Glomerular endothelial cell (primary cell): ENCODE results near the gene HOTAIR. TPM values are rescaled to one million over a fixed set of nuclear protein-coding genes. Genes with fewer than 3 reads are reported as not detected.

ENCODE experiments used
- DNase-seq: peaks from one replicate; pipeline ENCODE4 v3.0.0-alpha.2; 2011; ENCODE audit warnings: low read depth, low spot score; ENCODE audit errors: extremely low read depth
- total RNA-seq: library from RNA; depleted of rRNA; stranded (reverse); fragments of >200 nt; gene quantifications from 2 replicates; pipeline ENCODE4 v1.2.3, GENCODE V29; 2015

The HOTAIR gene
- total RNA-seq, 1 donor from 2014 or later = 0.12 TPM

DNA sequence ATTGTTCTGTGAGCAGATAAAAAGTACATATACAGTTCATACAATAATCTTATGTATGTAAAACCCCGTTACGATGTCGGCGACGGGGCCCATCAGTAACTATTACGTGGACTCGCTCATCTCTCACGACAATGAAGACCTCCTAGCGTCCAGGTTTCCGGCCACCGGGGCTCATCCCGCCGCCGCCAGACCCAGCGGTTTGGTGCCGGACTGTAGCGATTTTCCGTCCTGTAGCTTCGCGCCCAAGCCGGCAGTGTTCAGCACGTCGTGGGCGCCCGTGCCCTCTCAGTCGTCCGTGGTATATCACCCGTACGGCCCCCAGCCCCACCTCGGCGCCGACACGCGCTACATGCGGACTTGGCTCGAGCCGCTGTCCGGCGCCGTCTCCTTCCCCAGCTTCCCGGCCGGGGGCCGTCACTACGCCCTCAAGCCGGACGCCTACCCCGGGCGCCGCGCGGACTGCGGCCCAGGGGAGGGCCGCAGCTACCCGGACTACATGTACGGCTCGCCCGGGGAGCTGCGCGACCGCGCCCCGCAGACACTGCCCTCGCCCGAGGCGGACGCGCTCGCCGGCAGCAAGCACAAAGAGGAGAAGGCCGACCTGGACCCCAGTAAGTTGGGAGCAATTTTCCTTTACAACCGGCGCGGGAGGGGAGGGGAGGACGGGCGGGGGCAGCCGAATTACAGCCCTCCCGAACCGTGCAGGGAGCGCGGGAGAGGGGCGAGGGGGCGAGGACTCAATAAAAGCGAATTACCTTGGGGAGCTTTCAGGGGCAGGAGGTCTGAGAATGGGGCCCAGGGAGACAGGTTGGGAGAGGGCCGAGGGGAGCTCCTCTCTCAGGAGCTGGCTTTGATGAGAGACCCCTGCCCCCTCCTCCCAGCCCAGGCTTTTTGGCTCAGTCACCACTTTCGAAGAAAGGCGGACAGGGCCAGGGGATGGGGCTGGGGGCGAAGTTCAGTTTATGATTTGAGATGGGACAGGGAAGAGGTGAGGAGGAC lies 25.7 kb upstream of the HOTAIR start, which contains the start of gene HOXC9:
HOXC9 (plus strand) TSS at position 46 of the 999 bp plus-strand sequence; CDS start at position 74, 28 bp downstream.
- DNase-seq = no peak

DNA sequence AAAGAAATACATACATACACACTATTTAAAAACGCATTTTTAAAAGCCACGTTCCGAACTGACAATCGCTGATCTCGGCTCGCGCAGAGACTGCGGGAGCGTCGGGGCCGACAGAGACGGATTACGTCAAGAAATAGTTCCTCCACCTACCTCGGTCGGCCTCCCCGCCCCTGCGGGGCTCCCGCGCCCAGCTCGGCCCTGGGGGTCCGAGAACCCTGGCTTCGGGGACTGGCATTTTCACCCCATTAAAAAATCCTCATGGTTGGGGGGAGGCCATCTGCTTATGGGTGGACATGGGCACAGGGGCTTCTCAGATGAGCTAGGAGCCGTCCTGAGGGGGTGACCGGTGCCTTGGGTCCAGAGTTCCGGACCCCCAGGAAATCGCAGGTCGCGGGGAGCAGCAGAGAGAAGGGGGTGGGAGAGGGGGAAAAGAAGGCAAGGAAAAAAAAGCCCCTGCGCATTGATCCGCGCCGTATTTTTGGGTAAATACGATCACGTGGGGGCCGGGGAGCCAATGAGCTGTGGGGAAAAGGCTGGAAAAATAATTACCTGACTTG lies 24.9 kb upstream of the HOTAIR start:
- no peak for DNase-seq

DNA sequence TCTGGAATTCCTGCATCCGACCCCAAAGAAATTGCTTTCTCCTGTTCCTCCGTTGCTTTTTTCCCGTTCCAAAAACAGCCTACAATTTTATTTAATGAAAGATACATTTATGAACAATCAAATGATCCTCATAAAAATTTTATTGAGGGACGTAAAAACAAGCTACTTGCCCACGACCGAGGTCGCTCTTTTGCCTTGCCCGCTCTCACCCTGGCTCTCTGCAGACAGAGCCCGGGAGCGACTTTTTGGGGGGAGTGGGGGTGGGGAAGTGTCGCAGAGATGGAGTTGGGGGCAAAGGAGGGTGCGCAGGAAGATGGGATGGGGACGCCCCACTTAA lies 24.1 kb upstream of the HOTAIR start:
- DNase-seq = no peak

DNA sequence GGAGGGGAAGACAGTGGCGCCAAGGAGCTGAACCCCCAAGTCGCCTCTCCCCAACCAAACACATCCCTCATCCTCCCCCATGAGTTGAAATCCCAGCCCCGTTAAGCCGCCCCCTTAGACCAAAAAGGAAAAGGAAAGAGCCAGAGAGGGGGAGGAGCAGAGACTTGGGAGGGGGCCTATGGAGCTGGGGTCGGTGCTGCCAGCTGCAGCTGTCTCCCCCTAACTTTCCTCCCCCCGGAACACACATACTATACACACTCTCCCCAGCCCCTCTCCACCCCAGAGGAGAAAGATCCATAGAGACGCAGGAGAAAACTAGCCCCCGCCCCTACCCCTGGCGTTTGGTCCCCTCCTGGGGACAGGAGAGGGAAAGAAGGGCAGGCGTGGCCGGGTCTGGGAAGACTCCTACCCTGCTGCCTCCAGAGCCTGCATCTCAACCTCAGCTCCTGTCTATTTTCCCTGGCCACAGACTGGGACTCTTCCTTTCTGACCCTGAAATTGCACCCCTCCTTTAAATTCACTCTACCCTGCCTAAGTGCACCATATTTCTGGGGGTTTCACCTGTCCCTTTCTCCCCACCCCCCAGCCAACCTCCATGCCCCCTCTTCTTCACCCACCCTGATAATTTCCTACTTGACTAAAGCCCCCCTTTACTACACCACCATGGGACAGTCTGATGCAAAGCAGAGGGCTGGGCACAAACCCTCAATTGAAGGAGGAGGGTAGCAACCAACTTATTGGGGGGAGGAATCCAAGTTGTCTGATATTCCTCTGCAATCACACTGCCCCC lies 23.6 kb upstream of the HOTAIR start:
- no peak for DNase-seq

DNA sequence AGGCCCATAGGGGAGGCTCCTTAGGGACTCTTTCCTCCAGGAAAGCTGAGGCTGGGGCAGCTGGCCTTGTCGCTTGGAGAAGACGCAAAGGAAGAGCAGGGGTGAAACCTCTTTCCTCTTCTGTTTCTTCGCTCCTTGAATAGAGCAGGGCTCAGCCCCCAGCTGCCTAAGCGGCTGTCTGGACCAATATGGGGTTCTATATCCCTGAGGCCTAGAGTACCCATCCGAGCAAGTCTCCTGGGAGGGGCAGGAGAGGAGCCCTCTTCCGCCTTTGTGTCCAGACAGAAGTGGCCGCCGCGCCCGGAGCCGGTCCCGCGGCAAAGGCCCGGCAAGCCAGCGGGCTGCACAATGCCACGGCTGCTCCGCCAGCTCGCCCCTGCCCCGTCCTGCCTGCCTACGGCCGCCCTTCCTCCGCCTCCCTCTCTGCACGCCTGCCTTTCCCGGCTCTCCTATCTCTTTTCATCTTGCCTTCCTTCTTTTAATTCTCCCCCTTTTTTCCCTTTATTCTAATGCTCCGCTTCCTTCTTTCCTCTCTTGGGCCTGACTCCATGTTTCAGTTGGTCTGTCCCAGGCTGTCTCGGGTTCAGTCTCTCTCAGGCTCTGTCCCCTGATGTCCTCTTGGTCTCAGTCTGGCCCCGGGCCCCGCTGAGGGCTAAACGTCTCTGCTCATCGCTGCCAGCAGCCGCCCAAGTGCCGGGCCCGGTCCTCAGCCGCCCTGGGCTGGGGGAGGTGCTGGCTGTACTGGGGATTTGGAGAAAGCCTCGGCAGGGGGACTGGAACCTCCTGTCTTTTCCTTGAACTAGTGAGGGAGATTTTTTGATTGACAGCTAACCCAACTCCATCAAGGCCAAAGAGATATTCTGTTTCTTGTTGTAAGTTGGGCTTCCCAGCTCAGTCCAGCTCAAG lies 22.7 kb upstream of the HOTAIR start:
- DNase-seq = no peak

DNA sequence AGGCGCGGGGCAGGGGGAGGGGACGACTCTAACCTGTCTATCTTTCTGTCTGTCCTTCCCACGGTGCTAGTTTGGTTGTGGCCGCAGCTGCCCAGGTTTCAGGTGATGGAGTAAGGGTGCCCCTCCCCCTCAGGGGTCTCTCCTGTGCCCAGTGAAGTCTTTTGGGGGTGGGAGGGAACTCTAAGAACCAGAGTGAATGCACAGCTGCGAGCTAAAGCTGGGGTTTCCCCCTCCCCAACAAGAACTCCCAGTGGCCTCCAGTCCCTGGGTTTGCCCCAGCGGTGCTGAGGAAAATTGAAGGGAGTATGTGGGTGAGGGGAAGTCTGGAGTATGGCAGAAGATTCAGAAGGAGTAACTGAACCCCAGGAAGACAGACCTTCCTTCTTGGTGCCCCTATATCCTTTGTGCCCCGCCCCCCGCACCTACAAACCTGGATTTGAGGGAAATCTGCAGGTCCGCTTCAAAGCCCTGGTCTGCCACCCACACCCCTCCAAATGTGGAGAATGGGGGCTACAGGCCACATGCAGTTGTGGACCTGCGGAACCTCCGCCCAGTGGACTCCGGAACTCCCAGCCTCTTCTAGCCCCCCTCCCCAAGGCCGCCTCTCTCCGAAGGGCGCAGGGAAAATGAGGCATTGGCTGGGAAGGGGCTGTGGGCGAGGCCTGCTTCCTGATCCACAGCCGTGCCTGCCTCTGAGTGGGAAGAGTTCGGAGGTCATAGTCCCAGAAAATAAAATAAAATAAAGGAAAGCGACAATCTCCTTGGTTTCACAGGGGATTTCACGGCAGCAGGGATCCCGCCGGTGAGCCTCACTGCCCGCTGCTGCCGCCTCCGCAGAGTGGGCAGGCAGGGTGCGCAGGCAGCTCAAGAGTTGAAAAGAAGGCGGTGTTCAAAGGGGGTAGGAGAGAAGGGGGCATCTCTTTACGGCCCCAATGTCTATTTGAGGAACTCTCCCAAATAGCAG lies 21.8 kb upstream of the HOTAIR start:
- DNase-seq = no peak

DNA sequence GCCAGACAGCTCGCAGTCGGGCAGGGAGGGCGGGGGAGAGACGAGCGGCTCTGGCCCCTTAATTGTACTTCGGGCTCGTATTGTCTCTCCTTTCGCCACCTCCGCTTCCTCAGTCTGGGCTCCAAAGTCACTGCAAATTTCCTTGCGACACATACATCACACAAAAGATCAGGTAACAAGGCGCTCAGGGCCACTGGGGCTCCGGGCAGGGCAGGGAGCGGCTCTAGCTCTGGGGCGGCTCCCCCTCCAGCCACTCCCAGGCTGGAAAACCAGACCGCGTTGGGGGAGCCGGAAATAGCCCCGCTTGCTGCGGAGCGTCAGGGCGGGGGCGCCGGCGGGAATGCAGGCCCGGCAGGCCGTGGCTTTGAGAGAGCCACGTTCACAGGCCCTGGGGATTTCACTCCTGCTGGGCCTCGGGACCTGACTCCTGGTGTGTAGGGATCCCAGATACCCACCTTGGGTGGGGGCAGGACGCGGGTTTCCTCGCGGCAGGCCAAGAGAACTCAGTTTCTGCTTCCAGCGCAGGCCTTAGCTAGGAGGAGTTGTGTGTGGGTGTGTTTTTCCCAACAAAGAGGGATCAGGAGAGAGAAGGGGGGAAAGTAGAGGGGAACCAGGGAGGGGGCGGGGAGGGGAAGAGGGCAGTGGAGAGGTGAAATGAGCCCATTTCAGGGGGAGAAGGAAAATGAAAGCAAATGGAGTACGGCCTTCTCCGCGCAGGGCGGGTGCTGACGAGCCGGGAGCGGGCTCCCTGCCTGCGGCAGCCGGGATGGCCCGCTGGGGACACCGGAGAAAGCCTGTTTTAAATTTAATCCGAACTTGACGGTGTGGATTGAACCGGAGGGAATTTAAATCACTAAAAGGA lies 20.9 kb upstream of the HOTAIR start:
- no peak for DNase-seq

DNA sequence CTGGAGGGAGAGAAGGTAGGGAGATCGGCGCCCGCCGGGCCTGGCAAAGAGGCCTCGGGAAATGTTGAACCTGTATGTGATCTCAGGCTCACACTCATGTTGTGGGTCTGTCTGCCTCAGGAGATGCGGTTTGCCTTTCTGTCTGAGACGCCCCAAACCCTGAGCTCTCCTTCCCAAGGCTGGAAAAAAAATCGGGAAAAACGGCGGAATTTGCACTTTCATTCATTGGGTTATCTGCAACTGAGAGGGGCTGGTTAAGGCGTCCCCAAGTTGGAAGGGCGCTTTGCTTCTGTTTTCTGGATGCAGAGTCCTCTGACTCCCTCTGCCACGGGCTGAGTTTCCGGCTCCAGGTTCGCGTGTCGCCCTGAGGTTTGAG lies 20.2 kb upstream of the HOTAIR start:
- DNase-seq = no peak

DNA sequence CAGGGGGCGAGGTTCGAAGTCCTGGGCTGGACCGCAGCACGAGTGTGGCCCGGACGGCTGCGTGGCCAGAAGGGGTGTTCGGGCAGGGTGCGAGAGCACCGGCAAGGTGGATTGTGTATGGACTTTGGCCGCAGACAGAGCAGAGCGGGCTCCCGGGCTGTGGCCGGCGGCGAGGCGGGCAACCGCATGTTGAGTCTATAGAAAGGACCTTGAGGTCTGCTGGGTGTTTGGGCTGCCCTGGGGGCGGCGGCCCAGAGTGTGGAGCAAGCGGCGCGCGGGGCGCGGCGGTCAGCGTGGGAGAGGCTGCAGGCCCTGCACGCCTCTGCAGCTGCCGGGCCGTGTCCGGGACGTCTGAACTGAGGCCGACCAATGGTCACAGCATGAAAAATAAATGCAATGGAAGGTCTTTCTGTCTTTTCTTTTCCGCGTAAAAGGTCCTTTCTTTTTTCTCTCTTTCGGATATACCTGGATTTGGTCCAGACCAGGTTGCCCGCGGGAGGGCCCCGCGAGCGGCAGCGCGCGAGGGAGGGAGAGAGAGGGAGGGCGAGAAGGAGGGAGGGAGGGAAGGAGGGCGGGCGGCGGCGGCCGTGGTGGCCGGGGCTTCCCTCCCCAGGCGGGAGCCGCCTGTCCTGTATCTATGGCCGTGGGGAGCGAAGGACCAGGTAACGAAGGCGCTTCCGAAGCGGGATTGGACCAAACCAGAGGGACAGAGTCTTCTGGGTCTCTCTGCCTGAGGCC lies 19.7 kb upstream of the HOTAIR start:
- DNase-seq = no peak

DNA sequence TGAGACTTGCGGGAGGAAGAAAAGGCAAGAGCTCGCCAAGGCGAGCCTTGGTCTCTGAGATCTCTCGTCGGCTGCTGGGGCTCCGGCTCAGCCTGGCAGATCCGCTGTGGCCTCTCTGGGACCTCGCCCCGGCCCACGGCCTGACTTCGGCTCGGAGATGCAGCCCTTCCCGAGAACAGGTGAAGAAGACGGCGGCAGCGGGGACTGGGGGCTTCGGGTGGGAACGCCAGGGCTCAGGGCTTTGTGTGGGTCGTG lies 19.2 kb upstream of the HOTAIR start:
- DNase-seq = no peak

DNA sequence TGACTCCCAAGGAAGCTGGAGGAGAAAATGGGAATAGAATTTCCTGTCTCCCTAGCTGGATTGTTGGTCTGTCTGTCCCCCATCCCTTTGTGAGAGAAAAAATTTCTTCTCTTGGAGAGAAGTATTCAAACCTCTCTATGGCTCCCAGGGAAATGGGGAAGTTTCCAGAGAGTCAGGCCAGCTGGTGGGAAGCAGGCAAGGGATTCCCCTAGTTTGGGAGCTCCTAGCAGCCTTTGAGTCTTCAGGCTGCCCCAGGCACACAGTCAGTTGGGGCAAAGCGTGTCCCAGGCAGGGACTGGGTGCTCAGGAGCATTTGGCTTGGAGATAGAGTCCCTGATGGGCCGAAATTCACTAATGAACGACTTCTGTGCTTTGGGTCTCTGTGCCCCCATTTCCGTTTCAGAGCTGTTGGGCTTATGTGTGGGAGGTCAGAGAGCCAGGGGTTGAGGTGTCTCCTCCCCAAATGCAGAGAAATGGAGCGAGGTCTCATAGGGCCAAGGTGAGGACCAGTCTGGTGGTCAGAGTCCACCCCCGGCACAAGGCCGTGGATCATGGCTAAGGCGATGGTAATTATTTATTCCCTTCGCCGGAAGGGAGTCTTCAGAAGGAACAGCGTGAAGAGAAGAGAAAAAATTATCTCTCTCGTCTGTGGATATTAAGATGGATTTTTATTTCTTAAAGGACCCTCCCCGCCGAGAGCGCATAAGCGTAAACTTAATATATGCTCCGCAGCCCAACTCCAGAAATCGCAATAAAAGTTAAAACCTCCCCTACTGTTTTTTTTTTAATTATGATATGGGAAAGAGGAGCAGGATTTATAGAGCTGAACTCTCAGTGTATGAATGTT lies 18.6 kb upstream of the HOTAIR start:
- no peak for DNase-seq

DNA sequence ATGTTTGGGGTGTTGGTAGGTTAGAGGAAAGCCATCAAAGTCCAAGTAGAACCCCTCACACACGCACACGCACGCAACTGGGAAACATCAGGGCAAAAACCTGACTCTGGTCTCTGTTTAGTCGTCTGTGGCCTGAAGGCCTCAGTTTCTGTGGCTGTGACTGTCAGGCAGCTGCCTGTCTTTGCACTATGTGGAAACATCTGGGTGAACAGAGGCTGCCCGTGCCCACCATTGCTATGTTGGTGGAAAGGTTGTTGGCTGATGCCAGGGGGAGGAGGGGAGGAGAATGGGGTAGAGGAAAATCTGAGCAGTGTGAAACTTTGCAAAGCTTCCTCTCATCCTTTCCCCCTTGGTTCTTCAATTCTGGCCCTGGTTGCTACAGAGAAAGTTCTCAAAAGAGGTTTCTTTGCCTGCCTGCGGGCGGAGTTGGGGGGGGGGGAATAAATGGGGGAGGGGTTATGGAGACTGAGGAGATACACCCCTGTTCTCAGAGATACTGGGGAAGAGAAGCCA lies 17.7 kb upstream of the HOTAIR start:
- no peak for DNase-seq

DNA sequence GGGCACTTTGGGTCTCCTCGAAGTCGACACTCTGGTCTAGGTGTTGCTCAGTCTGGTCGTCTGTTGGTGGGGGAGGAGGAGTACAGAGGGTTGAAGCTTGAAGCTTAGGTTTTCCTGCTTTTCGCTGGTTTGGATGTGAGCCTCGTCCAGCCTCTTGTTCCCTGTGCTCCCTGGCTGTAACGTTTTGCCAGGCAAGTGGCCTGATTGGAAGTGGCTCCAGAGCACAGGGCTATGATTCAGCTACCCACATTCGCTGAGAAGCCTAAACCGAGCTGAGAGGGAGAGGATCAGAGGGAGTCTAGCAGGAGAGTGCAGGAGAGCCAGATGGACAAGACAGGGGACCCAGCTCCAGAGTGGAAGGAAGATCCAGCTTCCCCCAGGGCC lies 16.3 kb upstream of the HOTAIR start:
- no peak for DNase-seq

DNA sequence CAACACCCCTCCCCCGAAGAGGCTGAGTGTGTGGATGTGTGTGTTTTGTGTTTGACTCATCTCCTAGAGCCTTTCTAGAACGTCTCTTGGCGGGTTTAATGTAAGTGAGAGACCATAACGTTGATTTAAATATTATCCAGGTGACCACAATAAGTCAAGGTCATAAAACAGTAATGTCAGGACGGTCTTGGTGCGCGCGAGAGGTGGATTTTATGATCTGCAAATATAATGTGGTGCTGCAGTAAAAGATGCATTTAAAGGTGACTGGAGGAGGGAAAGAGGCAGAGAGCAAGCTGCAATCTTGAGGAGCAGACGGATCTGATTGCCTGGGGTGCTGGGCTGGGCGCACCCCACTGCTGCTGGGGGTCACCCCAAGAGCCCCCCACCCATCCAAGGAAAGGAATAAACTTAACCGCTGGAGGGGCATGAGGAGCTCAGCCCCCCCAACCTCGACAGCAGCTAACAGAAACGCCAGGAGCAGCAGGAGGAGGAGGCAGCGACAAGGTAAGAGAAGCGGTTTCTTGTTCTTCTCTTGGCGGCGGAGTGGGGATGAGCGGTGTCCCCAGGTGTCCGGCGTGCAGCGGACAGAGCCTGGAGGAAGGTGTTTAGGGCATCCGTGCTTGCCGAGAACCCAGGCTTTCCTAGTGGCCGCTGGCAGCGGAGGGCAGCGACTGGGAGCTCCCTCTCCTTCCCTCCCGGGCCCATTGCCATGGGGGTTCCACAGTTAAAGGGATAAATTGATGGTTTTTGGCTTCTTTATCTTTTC lies 15.7 kb upstream of the HOTAIR start:
- no peak for DNase-seq

DNA sequence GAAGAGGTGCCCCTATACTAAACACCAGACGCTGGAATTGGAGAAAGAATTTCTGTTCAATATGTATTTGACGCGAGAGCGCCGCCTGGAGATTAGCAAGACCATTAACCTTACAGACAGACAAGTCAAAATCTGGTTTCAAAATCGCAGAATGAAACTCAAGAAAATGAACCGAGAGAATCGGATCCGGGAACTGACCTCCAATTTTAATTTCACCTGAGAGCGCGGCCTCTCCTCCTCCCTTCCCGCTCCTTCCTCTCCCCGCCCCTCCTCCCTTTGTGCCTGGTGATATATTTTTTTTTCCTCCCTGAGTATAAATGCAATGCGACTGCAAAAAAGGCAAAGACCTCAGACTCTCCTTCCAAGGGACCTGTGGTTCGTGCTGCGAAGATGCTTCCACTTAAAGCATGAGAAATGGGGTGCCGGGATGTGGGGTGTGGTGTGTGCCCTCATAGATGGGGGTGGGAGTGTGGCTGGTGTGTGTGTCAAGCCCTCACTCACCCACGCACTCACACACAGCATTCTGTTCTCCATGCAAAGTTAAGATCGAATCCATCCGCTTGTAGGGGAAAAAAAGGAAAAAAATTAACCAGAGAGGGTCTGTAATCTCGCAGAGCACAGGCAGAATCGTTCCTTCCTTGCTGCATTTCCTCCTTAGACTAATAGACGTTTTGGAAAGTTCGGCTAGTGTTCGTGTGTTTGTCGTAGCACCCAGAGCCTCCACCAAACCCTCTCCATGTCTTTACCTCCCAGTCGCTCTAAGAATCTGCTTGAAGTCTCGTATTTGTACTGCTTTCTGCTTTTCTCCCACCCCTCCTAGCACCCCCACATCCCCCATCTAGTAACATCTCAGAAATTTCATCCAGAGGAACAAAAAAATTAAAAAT lies 14.7 kb upstream of the HOTAIR start:
- DNase-seq = no peak
